ENCODE data around the gene CABP7.

The CABP7 gene

GRCh38 chr22:29780748-29781676, 61.2 kb downstream of the CABP7 start:
- DNase-seq, result no peak

Data from left hindlimb (tissue), 1 donor.